Rectal smooth muscle tissue (tissue), 1 donor: ENCODE measurements around the gene TMOD2.
A peak's percentile ranks its signal among the peaks of the same experiment; 100 is the strongest.

Experiments
- H3K27ac ChIP-seq: one replicate; pipeline ENCODE4 v1.7.0; 2013; ENCODE audit warnings: low read depth, low read length, inconsistent platforms
- H3K27me3 ChIP-seq: one replicate; pipeline ENCODE4 v1.7.0; 2013; ENCODE audit warnings: low read length; ENCODE audit not compliant: control insufficient read depth, insufficient read depth
- H3K36me3 ChIP-seq: one replicate; pipeline ENCODE4 v1.7.0; 2013; ENCODE audit warnings: low read length; ENCODE audit not compliant: control insufficient read depth, insufficient read depth
- H3K4me1 ChIP-seq: one replicate; pipeline ENCODE4 v1.7.0; 2013; ENCODE audit warnings: low read length; ENCODE audit not compliant: control insufficient read depth, insufficient read depth
- H3K4me3 ChIP-seq: one replicate; pipeline ENCODE4 v1.7.0; 2013; ENCODE audit warnings: low read length
- H3K9ac ChIP-seq: one replicate; pipeline ENCODE4 v1.7.0; 2013; ENCODE audit warnings: low read length

TMOD2 gene

GRCh38 chr15:51737522-51738305, 13.7 kb upstream of the TMOD2 start, which contains the start of gene LYSMD2:
Gene LYSMD2, minus strand, starts transcription at chr15:51737655. Its CDS starts 33 bp downstream, at chr15:51737622.
- Histone ChIP-seq H3K27ac (peak within 1 kb of the TSS; percentile 79), H3K4me1 (peaks cover 11% of the 10 kb centered on the region), H3K9ac (peak within 1 kb of the TSS; percentile 25), H3K36me3 (no peaks in the 10 kb centered on the region), H3K4me3 (peak within 1 kb of the TSS; percentile 71), H3K27me3 (no peaks in the 10 kb centered on the region)

DNA sequence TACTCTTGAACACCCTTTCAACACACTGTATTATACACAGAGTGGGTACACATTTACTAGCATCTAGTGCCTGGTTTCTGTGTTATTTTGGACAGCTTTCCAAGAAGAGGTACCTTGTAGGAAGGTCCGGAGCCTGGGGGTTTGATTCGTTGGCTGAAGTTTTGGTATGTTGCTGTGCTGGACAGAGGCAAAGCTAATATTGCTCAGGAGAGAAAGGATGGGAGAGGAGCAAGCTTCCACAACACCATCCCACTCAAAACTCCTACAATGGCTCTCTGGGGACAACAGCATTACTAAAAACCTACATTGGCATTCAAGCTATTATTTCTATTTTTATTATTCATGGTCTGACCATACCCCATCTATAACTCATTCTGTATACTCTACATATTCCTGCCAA, 12.8 kb upstream of the TMOD2 start:
- peak overlapping the region; percentile 79 for H3K27ac ChIP-seq
- peak overlapping the region; percentile 71 for H3K4me3 ChIP-seq
- H3K9ac ChIP-seq = no peak overlapping the region

DNA sequence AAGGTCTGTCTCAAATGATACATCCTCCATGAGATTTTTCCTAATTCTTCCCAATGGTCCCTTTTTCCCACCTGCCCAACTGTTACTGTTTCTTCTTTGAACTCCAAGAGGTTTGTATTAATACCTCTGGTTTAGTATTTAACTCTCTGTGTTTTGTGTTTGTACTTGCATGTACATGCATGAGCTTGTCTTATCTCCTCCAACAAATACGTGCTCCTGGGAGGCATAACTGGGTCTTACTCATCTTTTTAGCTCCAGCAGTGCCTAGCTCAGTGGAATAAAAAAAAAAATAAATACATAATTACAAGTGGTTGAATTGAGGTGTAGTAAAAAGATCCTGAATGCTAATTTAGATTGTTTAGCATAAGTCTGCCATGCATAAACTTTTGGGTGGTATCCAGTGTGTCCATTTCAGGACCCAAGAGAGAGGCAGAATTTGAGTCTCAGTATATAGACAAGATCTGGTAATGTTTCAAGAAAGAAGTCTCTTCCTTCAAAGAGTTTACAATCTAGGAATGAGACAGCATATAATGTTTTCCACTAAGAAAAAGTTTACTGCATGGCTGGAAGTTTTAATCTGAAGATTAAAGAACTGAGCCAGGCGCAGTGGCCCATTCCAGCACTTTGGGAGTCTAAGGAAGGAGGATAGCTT, 12.2 kb upstream of the TMOD2 start:
- Histone ChIP-seq H3K27me3 (no peaks in the 10 kb centered on the region), H3K4me3 (no peak overlapping the region), H3K27ac (no peak overlapping the region), H3K4me1 (peaks cover 11% of the 10 kb centered on the region), H3K36me3 (no peaks in the 10 kb centered on the region), H3K9ac (no peak overlapping the region)

More for the DNA sequence above, 12.8 kb upstream of the TMOD2 start:
- Histone ChIP-seq H3K27me3 (no peaks in the 10 kb centered on the region), H3K4me1 (peaks cover 11% of the 10 kb centered on the region), H3K36me3 (no peaks in the 10 kb centered on the region)

DNA sequence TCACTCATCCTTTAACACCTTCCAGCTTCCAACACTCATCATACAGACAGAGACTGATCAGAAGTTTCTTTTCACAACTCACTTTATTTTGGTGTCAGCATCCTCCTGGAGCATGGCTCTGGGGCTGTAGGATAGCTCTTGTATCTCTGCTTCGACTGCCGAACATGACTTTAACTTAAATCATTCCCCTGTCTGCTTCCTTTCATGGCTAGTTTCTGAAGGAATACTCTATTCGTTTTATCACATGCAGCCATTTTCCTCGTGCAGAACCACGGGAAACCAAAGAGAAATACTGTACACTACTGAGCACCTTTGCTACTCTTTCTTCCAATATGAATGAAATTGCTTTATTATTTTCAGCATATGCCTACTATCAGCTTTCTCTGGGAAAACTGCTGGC, 2.1 kb upstream of the TMOD2 start:
- Histone ChIP-seq H3K27me3 (no peaks in the 10 kb centered on the region), H3K36me3 (no peaks in the 10 kb centered on the region), H3K4me1 (no peaks in the 10 kb centered on the region), H3K4me3 (no peak overlapping the region), H3K27ac (no peak overlapping the region), H3K9ac (no peak overlapping the region)

DNA sequence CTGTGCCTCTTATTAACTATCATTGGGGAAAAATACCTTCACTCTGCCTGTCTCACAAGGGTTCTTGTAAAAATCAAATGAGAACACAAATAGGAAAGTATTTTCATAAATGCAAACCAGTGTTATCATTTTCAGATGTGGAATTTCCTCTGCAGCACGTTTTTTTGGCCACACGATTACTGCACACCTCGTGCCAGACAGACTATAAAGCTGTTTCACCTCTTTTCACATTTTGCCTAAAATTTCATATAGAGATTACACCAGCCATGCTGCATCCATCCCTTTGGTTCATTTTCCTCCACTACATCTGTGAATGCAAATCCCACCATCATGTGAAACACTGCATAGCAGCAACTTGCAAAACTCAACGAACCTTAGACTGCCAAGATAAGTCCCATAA, 1.2 kb upstream of the TMOD2 start:
- Histone ChIP-seq H3K4me3 (no peak overlapping the region), H3K9ac (no peak overlapping the region), H3K36me3 (no peaks in the 10 kb centered on the region), H3K27me3 (no peaks in the 10 kb centered on the region), H3K4me1 (no peaks in the 10 kb centered on the region), H3K27ac (no peak overlapping the region)

GRCh38 chr15:51751697-51752683, 593 bp downstream of the TMOD2 start:
- Histone ChIP-seq H3K4me3 (peak overlapping the region; percentile 85), H3K9ac (no peak overlapping the region), H3K36me3 (no peaks in the 10 kb centered on the region), H3K27me3 (no peaks in the 10 kb centered on the region), H3K4me1 (no peaks in the 10 kb centered on the region), H3K27ac (peak overlapping the region; percentile 53)

DNA sequence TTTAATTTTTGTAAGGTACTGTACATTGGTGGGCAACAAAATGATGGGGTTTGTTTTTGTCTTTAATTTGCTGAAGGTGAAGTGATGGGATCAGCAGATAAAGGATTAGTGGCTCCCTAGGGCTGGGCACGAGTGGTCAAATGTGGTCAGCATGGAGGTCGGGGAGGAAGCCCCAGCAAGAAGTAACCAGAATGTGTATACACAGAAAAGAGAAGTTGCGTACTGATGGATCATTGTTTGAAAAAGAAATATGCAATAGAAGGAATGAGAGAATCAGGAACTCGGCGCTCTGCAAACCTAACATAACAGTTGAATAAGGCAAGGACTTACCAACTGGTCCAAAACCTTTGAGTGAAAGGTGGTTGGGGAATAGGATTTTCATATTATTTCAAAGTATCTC, 1.5 kb downstream of the TMOD2 start:
- H3K4me1 ChIP-seq = no peaks in the 10 kb centered on the region
- H3K27ac ChIP-seq = no peak overlapping the region
- H3K9ac ChIP-seq = no peak overlapping the region
- no peaks in the 10 kb centered on the region for H3K27me3 ChIP-seq
- no peak overlapping the region for H3K4me3 ChIP-seq
- H3K36me3 ChIP-seq = no peaks in the 10 kb centered on the region

GRCh38 chr15:51754267-51754666, 2.9 kb downstream of the TMOD2 start:
- Histone ChIP-seq H3K4me3 (no peak overlapping the region), H3K4me1 (peaks cover 11% of the 10 kb centered on the region), H3K9ac (no peak overlapping the region), H3K36me3 (no peaks in the 10 kb centered on the region), H3K27ac (no peak overlapping the region), H3K27me3 (no peaks in the 10 kb centered on the region)

- Histone ChIP-seq H3K27me3 (no peaks in the 10 kb centered on the region), H3K4me3 (no peak overlapping the region), H3K4me1 (peaks cover 18% of the 10 kb centered on the region), H3K36me3 (no peaks in the 10 kb centered on the region), H3K9ac (no peak overlapping the region), H3K27ac (no peak overlapping the region)
Measured at GRCh38 chr15:51755790-51756189, 4.4 kb downstream of the TMOD2 start.

- Histone ChIP-seq H3K36me3 (no peaks in the 10 kb centered on the region), H3K4me3 (no peak overlapping the region), H3K9ac (no peak overlapping the region), H3K4me1 (peaks cover 18% of the 10 kb centered on the region), H3K27me3 (no peaks in the 10 kb centered on the region), H3K27ac (no peak overlapping the region)
Measured at GRCh38 chr15:51756482-51756881, 5.1 kb downstream of the TMOD2 start.

DNA sequence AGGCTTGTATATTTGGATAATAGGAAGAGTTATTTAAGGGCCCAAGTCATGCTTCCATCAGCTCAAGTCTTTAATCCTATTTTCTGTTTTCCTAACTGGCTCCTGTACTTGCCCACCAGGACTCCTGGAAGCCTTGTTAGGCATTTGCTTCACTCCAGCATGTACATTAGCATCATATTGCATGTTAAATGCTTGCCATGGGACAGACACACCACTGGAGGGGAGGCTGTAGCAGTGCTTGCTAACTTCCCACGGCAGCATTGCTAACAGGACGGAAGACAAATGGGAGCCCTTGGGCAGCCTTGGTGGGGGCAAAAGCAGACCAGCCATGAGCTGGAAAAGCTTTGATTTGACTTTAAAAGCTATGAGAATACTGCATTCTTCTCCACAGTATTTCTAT, 6.1 kb downstream of the TMOD2 start:
- Histone ChIP-seq H3K27ac (no peak overlapping the region), H3K4me3 (no peak overlapping the region), H3K9ac (no peak overlapping the region), H3K36me3 (no peaks in the 10 kb centered on the region), H3K4me1 (peaks cover 18% of the 10 kb centered on the region), H3K27me3 (no peaks in the 10 kb centered on the region)

DNA sequence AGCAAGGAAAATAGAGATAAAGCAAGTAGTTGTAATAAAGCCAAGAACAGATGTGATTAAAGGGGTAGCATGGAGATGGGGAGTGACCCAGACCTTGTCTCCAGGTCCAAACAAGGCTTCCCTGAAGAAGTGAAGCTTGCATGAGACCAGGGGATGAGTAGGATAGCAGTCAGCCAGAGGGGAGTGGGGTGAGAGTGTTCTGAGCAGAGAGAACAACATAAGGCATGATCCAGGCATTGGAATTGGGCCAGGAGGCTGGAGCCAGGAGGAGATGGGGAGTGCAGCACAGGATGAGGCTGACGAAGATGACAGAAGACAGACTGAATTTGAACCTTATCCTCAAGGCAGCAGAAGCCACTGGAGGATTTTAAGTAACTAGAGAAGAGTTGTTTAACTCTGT, 7.2 kb downstream of the TMOD2 start:
- H3K27me3 ChIP-seq = no peaks in the 10 kb centered on the region
- H3K27ac ChIP-seq = peak overlapping the region; percentile 2
- no peak overlapping the region for H3K9ac ChIP-seq
- peaks cover 18% of the 10 kb centered on the region for H3K4me1 ChIP-seq
- H3K36me3 ChIP-seq = no peaks in the 10 kb centered on the region
- H3K4me3 ChIP-seq = no peak overlapping the region
